Measurements from ENCODE around the gene TMCO2.

The TMCO2 gene

GRCh38 chr1:40257688-40258444, 10.1 kb downstream of the TMCO2 start, which contains the start of gene ZMPSTE24:
TSS of gene ZMPSTE24 (plus strand) at chr1:40258236. CDS start at chr1:40258272, 36 bp downstream.
- peak; percentile 71 for DNase-seq (ENCODE audit: low spot score)

DNA sequence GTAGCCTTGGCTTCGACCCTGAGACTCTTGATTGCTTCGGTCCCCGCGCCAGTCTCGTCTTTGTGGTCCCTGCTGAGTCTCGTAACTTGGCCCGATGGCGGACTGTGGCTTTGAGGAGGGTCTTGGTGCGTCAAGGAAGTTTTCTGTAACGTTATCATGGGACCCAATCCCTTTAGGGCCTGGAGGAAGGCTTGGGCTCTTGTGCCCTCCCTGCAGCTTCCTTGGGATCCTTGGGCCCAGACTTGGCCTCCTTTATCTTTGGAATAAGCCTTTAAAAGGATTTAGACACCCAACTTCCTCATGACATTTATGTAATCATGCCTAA, 10.7 kb downstream of the TMCO2 start:
- DNase-seq (ENCODE audit: low spot score) = no peak

DNA sequence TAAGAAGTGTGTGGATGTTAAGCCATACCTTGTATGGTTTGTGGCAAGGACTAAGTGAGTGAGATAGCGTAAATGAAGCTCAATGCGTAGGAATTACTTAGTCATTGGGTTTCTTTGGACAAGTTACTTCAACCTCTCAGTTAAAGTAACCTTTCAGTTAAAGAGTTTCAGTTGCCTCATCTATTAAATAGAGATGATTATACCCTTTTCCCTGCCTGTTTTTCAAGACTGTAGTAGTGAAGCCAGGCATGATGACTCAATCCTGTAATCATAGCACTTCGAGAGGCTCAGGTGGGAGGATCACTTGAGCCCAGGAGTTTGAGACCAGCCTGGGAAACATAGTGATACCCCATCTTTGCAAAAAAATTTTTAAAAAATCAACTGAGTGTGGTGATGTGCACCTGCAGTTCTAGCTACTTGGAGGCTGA, 16.6 kb downstream of the TMCO2 start:
- no peak for DNase-seq (ENCODE audit: low spot score)

DNA sequence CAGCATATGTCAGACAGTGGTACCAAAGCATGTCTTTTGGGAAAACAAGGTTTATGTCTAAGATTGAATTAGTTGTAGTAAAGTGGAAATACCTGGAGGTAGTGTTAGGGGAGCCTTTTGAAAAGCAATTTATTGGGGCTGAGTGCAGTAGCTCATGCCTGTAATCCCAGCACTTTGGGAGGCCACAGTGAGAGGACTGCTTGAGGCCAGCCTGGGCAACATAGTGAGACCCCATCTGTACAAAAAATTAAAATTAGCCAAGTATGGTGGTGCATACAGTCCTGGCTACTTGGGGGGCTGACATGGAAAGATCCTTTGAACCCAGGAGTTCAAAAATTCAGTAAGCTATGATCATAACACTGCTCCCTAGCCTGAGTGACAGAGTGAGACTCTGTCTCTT, 17.6 kb downstream of the TMCO2 start:
- no peak for DNase-seq (ENCODE audit: low spot score)

GRCh38 chr1:40265919-40266318, 18.2 kb downstream of the TMCO2 start:
- DNase-seq (ENCODE audit: low spot score) = no peak

DNA sequence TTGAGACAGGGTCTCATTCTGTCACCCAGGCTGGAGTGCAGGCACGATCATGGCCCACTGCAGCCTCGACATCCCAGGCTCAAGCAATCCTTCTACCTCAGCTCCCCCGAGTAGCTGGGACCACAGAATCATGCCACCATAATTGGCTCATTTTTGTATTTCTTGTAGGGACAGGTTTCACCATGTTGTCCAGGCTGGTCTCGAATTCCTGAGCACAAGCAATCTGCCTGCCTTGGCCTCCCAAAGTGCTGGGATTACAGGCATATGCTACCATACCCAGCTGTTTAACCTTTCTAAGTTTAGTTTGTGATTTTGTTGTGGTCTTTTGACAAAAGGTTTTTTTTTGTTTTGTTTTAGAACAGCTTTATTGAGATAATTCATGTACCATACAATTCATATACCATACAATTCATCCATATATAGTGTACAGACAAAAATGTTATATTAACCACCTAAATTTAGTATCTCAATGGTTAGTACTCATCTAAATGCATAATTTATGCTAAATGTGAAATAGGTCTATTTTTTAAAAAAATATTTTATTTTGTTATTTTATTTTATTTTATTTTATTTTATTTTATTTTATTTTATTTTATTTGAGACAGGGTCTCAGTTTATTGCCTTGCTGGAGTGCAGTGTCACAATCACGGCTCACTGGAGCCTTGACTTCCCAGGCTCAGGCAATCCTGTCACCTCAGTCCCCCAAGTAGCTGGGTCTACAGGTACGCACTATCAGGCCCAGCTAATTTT, 19.2 kb downstream of the TMCO2 start:
- DNase-seq (ENCODE audit: low spot score) = no peak

DNA sequence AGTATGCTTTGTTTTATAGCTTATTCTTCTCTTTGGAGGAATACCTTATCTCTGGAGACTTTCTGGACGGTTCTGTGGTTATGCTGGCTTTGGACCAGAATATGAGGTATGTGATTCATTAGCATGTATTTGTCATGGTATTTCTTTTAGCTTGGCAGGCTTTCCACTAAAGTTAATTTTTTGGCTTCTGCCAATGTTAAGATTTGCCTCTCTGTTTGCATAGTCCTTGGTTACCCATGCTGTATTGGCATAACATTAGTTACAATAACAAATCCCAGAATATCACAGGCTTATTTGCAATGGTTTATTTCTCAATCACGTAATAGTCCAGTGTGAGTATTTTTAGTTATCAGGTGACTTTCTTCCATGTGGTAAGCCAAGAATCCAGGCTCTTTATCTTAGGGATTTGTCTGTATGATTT, 20.0 kb downstream of the TMCO2 start:
- DNase-seq (ENCODE audit: low spot score) = peak; percentile 5

- DNase-seq (ENCODE audit: low spot score) = no peak
Measured at GRCh38 chr1:40268211-40268610, 20.5 kb downstream of the TMCO2 start.

- DNase-seq (ENCODE audit: low spot score) = no peak
Measured at GRCh38 chr1:40270152-40270834, 22.6 kb downstream of the TMCO2 start.

DNA sequence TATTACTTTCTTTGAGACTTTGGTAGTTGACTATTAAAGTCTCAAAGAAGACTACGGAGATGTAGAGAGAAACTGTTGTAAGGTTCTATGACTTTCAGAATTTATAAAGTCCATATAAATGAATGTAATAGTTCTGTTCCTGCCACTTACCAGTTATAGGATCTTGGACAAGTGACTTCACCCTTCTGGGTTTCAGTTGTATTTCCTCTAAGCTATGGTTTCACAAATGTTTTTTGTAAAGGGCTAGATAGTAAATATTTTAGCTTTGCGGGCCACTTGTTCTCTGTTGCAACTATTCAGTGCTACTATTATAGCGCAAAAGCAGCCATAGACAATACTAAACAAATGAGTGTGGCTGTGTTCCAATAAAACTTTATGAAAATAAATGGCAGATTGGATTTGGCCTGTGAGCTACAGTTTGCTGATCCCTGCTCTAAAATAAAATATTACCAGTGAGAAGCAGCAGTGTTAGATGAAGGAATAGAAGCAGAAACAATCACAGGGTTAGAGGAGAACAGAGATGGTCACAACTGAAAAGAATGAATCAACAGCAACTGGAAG, 25.0 kb downstream of the TMCO2 start:
- DNase-seq (ENCODE audit: low spot score) = no peak

DNA sequence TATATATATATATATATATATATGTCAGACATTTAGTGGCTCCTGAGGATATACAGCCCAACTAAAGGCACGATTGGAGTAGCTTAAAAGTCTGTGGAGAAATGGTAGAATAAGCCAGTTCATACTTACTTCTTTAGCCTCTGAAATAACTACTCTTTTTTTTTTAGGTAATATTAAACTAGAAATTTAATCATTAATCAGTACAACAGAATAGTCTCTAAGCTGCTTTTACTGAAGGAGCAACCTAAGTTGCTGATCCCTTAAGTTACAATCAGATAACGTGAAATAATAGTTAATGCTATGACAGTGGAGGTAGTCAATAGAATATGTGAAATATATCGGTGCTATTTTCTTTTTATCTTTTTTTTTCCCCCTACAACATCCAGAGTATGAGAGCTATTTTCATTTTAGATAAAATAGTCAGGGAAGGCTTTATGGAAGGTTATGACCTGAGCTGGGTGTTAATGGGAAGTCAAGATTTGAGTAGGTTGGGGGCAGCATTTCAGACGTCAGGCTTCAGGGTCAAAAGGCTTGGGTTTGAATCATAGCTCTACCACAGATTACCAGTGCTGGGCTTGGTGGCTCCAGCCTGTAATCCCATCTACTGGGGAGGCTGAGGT, 25.9 kb downstream of the TMCO2 start:
- DNase-seq (ENCODE audit: low spot score) = no peak

DNA sequence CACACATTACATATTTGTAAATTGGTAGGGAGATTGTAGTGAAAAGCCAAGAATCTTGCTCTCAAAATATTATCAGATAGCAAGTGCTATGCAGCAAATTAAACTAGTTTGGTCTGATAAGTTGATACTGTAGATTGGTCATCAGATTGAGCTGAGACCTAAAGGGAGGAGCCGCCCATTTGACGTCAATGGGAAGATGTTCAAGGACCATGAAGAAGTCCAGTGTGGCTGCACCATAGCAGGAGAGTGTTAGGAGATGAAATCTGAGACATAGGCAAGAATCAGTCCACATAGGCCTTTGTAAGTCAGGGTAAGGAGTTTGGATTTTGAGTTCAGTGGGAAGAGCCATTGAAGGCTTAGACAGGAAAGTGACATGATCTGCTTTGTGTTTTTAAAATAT, 26.6 kb downstream of the TMCO2 start:
- no peak for DNase-seq (ENCODE audit: low spot score)

GRCh38 chr1:40276122-40276521, 28.4 kb downstream of the TMCO2 start:
- DNase-seq (ENCODE audit: low spot score) = no peak

GRCh38 chr1:40281853-40282252, 34.1 kb downstream of the TMCO2 start:
- DNase-seq (ENCODE audit: low spot score) = no peak

GRCh38 chr1:40291293-40291692, 43.6 kb downstream of the TMCO2 start:
- no peak for DNase-seq (ENCODE audit: low spot score)

- DNase-seq (ENCODE audit: low spot score) = no peak
Measured at GRCh38 chr1:40299366-40300248, 51.9 kb downstream of the TMCO2 start.

DNA sequence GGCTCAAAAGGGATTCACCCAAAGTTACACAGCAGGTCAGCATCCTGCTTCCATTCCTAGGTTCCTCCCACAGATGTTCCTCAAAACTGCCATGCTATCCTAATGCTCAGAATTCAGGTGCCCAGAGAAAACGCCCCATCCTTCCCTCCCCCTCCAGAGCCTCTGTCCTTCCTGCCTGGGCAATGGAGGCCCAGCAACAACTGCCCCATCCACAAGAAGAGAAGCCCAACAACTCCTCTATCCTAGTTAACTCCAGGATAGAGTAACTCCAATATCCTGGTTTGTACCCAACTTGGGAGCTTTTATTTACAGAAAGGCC, 52.5 kb downstream of the TMCO2 start:
- DNase-seq (ENCODE audit: low spot score) = no peak

GRCh38 chr1:40300651-40301050, 52.9 kb downstream of the TMCO2 start:
- DNase-seq (ENCODE audit: low spot score) = no peak

DNA sequence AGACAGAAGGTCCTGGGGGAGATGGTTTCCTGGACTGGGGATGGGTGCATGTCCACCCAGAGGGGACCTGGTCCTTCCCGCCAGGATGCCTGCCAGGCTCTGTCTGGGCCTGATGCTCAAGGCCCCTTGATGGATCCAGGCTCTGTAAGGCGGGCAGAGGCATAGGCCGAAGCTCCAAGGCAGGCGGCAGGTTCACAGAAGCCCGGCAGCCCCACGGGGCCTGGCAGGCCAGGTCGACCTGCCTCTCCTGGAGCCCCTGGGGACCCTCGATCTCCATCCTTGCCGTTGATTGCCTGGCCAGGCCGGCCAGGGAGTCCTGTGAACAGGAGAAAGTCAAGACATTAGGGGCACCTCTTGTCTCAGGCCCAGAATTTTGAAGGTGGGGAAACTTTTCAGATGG, 53.3 kb downstream of the TMCO2 start:
- DNase-seq (ENCODE audit: low spot score) = no peak

All from COLO829 (cell line).